Measurements from ENCODE around the gene SCAI.
"Not testable (repeated sequence)": the region's sequence is repeated elsewhere in the genome, so short reads cannot be mapped to it uniquely, and the experiment has no call there.

SCAI gene

DNA sequence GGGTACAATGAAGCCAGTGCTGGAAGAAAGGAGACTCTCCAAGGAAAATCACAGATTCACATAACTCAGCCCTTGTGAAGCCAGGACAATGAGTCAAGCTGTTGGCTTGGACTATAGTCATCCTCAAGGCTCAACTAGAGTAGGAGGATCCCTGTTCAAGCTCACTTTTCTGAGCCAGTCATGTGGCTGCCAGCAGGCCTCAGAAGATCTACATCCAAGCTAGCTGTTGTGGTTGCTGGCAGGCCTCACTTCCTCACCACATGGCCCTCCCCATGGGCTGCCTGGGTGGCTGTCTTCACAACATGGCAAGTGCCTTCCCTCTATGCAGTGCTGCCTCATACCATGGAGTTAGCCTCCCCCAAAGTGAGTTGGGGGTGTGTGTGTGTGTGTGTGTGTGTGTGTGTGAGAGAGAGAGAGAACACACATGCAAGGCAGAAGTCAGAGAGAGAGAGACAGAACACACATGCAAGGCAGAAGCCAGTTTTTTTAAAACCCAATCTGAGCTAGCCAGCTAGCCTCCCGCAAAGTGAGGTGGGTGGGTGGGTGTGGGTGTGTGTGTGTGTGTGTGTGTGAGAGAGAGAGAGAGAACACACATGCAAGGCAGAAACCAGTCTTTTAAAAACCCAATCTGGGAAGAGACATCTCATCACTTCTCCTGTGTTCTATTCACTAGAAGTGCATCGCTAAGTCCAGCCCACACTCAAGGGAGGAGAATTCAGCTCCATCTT lies 17.1 kb downstream of the SCAI start:
- H3K27ac ChIP-seq: peak overlapping the region in 1 of 2 donors; percentile 46
- DNase-seq: peak; percentile 93

DNA sequence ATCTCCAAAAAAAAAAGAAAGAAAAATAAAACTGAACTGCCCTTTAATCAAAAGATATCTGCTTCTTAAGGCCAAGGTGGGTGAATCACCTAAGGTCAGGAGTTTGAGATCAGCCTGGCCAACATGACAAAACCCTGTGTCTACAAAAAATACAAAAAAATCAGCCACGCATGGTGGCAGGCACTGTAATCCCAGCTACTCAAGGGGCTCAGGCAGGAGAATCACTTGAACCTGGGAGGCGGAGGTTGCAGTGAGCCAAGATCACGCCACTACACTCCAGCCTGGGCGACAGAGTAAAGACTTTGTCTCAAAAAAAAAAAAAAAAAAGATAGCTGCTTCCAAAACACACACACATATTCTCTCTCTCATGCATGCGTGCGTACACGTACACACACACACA lies 17.8 kb downstream of the SCAI start:
- no peak for DNase-seq
- Histone ChIP-seq H3K27me3 (no peaks in the 10 kb centered on the region), H3K27ac (peak overlapping the region in 1 of 2 donors; percentile 46), H3K4me1 (peaks cover 0 to 19% (median 5%) of the 10 kb centered on the region in 4 donors), H3K36me3 (no peaks in the 10 kb centered on the region), H3K4me3 (no peak overlapping the region), H3K9me3 (no peaks in the 10 kb centered on the region)
- TF ChIP-seq, protein P1, sequence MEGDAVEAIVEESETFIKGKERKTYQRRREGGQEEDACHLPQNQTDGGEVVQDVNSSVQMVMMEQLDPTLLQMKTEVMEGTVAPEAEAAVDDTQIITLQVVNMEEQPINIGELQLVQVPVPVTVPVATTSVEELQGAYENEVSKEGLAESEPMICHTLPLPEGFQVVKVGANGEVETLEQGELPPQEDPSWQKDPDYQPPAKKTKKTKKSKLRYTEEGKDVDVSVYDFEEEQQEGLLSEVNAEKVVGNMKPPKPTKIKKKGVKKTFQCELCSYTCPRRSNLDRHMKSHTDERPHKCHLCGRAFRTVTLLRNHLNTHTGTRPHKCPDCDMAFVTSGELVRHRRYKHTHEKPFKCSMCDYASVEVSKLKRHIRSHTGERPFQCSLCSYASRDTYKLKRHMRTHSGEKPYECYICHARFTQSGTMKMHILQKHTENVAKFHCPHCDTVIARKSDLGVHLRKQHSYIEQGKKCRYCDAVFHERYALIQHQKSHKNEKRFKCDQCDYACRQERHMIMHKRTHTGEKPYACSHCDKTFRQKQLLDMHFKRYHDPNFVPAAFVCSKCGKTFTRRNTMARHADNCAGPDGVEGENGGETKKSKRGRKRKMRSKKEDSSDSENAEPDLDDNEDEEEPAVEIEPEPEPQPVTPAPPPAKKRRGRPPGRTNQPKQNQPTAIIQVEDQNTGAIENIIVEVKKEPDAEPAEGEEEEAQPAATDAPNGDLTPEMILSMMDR (IDR thresholded peaks at IDR 0.05): no peak
- intact Hi-C loops (cut with DNase I; ENCODE audit: low total_unique reads): no loop called here

More for the DNA sequence above, 17.1 kb downstream of the SCAI start:
- TF ChIP-seq, protein P1 (IDR thresholded peaks at IDR 0.05): no peak
- no peak overlapping the region for H3K4me3 ChIP-seq
- no peaks in the 10 kb centered on the region for H3K36me3 ChIP-seq
- intact Hi-C loops (cut with DNase I; ENCODE audit: low total_unique reads): no loop called here
- peaks cover 0 to 19% (median 5%) of the 10 kb centered on the region in 4 donors for H3K4me1 ChIP-seq
- no peaks in the 10 kb centered on the region for H3K27me3 ChIP-seq
- H3K9me3 ChIP-seq: no peaks in the 10 kb centered on the region

DNA sequence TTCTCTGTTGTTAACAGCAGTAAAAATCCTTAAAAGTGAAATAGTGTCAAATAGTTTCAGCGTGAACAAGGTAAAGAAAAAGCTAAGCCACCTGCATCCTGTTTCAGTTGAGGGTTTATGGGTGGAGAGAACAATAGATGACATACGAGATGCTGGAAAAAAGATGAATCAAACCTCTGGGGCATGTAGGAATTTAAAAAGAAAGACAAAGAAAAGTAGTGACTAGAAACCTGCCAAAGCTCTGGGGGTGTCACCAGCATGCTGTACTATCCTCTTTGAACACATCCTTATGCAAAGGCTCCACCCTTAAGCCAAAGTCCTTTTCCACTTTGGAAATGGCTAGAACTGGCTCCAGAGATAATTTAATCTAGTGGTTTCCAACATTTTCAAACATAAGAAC lies 22.2 kb downstream of the SCAI start:
- no peaks in the 10 kb centered on the region for H3K27me3 ChIP-seq
- no peak overlapping the region for H3K27ac ChIP-seq
- intact Hi-C loops (cut with DNase I; ENCODE audit: low total_unique reads): no loop called here
- peaks cover 0 to 12% (median 4%) of the 10 kb centered on the region in 4 donors for H3K4me1 ChIP-seq
- no peak overlapping the region for H3K4me3 ChIP-seq
- no peaks in the 10 kb centered on the region for H3K36me3 ChIP-seq
- no peaks in the 10 kb centered on the region for H3K9me3 ChIP-seq
- TF ChIP-seq, protein P1 (IDR thresholded peaks at IDR 0.05): no peak
- DNase-seq: no peak

DNA sequence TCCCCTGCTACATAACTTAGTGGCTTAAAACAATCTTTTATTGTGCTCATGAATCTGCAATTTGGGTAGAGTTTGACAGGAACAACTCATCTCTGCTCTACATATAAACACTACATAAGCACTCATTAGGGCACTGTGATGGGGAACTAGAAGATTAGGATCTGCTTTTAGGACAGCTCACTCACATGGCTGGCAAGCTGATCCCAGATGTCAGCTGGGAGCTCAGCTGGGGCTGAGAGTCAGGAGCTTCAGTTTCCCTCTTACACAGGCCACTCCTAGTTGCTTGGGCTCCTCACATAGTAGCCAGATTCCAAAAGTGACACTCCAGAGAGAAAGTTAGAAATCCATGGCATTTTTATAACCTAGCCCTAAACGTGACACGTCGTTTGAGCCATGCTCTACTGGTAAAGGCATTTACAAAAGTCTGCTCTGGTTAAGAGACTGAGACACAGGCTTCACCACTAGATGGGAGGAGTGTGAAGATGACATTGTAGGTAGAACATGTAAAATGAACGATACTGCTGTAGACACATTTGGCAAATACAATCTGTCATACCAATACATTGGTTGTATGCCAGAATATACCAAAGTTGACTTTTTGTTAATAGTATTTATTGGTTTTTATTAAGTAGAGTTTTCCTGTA lies 23.6 kb downstream of the SCAI start:
- DNase-seq: no peak
- Histone ChIP-seq H3K4me3 (no peak overlapping the region), H3K27me3 (no peaks in the 10 kb centered on the region), H3K36me3 (no peaks in the 10 kb centered on the region), H3K4me1 (no peaks in the 10 kb centered on the region), H3K9me3 (no peaks in the 10 kb centered on the region), H3K27ac (no peak overlapping the region)
- TF ChIP-seq, protein P1 (IDR thresholded peaks at IDR 0.05): no peak
- intact Hi-C loops (cut with DNase I; ENCODE audit: low total_unique reads): no loop called here

DNA sequence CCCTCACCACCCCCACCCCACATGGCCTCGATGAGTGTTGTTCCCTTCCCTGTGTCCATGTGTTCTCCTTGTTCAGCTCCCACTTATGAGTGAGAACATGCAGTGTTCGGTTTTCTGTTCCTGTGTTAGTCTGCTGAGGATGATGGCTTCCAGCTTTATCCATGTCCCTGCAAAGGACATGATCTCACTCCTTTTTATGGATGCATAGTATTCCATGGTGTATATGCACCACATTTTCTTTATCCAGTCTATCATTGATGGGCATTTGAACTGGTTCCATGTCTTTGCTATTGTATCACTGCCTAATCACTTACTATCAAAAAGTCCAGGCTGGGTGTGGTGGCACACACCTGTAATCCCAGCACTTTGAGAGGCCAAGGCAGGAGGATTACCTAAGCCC lies 24.6 kb downstream of the SCAI start:
- H3K27ac ChIP-seq; H3K4me3 ChIP-seq; DNase-seq; intact Hi-C loops (cut with DNase I; ENCODE audit: low total_unique reads); H3K36me3 ChIP-seq; H3K9me3 ChIP-seq; H3K4me1 ChIP-seq; H3K27me3 ChIP-seq: not testable (repeated sequence)

DNA sequence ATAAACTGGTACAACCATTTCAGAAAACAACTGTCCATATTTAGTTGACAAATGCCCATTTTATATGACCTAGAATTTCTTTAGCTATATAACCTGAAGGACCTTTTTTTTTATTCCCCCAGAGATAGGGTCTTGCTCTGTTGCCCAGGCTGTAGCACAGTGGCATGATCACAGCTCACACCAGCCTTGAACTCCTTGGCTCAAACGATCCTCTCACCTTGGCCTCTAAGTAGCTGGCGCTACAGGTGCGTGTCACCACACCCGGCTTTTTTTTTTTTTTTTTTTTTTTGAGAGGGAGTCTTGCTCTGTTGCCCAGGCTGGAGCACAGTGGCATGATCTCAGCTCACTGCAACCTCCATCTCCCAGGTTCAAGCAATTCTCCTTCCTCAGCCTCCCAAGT lies 28.8 kb downstream of the SCAI start:
- H3K36me3 ChIP-seq; H3K4me1 ChIP-seq; H3K27ac ChIP-seq; DNase-seq; H3K9me3 ChIP-seq; H3K27me3 ChIP-seq; H3K4me3 ChIP-seq; intact Hi-C loops (cut with DNase I; ENCODE audit: low total_unique reads): not testable (repeated sequence)
